HT1080 (cell line): Measurements from ENCODE around the gene SLC9A1. TPM values are rescaled to one million over a fixed set of nuclear protein-coding genes. Genes with fewer than 3 reads are reported as not detected.

Experiments
- DNase-seq: peaks from one replicate; pipeline ENCODE4 v3.0.0-alpha.2; 2015; ENCODE audit warnings: low read depth
- total RNA-seq: library from RNA; depleted of rRNA; stranded (reverse); fragments of >200 nt; shearing (Covaris generic); gene quantifications from 2 replicates; pipeline ENCODE4 v1.2.3, GENCODE V29; 2014; rRNA removed

The SLC9A1 gene
- total RNA-seq, 1 experiment from 2014 or later, result 13.1 TPM

- no peak for DNase-seq
Measured at GRCh38 chr1:27077968-27078367, 77.0 kb downstream of the SLC9A1 start.

DNA sequence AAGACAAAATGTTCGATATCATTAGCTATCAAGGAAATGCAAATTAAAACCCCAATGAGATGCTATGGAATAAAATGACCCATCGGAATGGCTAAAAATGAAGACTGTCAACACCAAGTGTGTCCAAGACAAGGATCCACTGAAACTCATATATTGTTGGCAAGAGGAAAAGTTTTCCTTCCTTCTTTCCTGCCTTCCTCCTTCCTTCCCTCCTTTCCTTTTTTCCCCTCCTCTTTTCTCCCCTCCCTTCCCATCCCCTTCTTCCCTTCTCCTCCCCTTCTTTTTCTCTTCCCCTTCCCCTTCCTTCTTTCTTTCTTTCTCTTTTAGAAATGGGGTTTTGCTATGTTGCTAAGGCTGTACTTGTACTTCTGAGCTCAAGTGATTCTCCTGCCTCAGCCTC, 78.1 kb downstream of the SLC9A1 start:
- DNase-seq, result no peak

GRCh38 chr1:27074175-27074780, 80.6 kb downstream of the SLC9A1 start:
- DNase-seq, result peak; percentile 60

- DNase-seq, result no peak
Measured at GRCh38 chr1:27071049-27071416, 83.9 kb downstream of the SLC9A1 start.

DNA sequence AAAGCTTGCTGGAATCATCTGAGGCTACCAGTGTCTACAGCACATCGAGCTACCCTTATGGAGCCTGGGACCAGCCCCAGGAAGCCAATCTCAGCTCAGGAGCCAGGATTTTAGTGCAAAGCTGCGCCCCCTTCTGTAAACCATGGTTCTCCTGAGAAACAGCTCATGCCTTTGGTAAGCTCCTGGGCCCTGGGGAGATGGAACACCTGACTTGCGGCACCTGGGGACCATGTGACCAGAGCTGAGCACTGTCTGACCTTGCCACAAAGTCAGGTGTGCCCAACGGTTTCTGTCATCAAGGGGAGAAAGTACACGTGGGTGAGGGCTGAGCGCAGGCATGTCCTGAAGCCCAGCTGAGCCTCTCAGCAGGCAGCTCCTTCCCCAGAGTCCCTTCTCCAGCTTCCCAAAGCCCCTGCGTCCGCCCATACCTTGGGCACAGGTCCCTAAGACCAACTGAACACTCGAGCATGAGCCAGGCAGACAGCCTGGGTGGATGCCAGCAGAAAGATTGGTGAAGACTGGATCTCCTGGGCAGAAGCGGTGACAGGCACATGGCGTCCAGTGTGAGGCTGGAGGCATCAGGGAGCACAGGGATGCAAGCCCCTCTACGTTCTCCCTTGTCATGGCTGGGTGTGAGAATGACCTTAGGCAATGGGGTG, 84.4 kb downstream of the SLC9A1 start:
- no peak for DNase-seq

- no peak for DNase-seq
Measured at GRCh38 chr1:27068922-27069321, 86.0 kb downstream of the SLC9A1 start.

DNA sequence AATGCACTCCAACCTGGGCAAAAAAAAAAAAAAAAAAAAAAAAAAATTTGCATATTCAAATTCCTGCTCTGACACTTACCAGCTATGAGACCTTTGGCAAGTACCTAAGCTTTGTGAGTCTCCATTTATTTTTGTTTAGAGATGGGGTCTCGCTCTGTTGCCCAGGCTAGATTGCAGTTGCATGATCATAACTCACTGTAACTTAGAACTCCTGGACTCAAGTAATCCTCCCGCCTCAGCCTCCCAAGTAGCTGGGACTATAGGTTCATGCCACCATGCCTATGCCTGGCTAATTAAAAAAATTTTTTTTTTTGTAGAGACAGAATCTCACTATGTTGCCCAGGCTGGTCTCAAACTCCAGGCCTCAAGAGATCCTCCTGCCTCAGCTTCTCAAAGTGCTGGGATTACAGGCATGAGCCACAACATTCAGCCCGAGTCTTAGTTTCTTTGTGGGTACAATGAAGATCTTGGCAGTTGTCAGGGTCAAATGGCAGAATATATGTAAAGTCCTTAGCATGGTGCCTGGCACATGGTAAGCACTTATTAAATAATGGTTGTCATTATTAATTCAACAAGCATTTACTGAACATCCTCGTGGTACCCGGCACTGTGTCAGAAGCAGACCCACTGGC, 88.8 kb downstream of the SLC9A1 start:
- no peak for DNase-seq

DNA sequence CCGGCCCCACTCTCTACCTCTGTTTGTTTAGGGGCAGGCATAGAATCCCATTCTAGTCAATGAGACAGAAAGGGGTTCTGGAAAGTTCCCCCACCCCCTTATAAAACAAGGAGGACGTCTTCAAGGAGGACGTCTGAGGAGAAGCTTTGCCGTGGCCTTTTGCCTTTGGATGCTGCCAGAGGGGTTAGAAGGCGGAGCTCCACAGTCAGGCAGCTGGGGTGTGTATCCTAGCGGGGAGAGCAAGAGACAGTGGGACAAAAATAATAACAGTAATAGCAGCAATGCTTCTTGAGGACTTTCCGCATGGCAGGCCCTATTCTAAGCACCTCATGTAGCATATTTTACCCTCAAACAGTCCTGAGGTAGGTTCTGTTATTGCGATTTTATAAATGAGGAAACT, 94.0 kb downstream of the SLC9A1 start:
- no peak for DNase-seq

GRCh38 chr1:27058966-27059669, 95.8 kb downstream of the SLC9A1 start:
- DNase-seq, result no peak

GRCh38 chr1:27057801-27058625, 96.9 kb downstream of the SLC9A1 start:
- DNase-seq, result no peak

- no peak for DNase-seq
Measured at GRCh38 chr1:27057389-27057788, 97.5 kb downstream of the SLC9A1 start.

DNA sequence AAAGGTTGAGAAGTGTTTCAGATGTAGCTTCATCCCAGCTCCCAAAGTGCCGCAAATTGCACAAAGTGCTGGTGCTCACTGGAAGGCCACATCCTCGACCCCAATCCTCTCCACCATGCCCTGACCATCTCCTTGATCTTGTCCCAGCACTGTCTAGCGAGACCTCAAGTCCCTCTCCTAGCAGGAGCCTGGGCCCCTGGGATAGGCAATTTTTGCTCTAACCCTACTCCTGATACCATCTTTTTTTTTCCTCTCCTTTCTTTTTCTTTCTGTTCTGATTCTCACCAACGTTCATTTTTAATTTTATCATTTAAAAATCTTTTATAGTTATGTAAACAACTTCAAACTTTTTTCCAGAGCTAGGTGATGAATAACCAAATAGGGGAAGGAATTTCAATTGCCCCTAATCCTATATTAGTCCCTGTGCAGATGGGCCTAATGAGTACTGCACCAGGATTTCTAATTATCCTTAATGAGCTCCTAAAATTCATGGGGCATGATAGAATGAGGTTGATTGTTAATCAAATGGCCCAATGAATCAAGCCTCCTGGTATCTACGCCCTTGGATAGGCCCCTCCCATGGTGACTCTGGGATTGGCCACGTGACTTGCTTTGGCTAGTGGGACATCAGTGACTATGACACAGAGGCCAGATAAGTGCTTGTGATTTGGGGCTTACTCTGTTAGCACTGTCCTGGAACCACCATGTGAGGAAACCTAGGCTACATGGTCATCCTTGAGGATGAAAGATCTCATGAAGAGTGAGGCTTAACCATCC, 100.8 kb downstream of the SLC9A1 start:
- DNase-seq, result no peak

DNA sequence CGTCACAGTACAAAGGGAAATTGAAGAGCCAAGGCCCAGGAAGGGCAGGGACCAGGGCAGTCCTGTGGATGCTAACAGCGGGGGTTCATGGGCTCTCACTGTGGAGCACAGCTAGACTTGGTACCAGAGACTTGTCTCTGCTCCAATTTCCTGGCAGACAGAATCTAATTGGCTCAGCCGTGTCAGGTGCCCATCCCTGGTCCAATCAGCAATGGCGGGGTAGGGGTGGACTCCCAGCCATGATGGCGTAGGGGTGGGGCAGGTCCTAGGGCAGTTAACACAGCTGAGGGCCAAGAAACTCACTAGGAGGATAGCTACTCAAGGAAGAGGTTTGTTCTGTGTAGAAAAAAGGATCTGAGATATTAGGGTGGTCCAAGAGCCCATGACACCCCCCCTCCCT, 102.4 kb downstream of the SLC9A1 start:
- DNase-seq, result no peak

- no peak for DNase-seq
Measured at GRCh38 chr1:27049607-27050006, 105.3 kb downstream of the SLC9A1 start.

GRCh38 chr1:27049100-27049499, 105.8 kb downstream of the SLC9A1 start:
- no peak for DNase-seq

Other genes with a start within 250 kb of the SLC9A1 start
- not detected in 2 replicates for gene NR0B2, start 241.2 kb downstream of the SLC9A1 start, total RNA-seq
- gene NUDC, start 233.4 kb downstream of the SLC9A1 start, total RNA-seq, result 142 and 182 TPM in 2 replicates
- not detected in 2 replicates for gene KDF1, start 194.7 kb downstream of the SLC9A1 start, total RNA-seq
- 15.2 and 18.9 TPM in 2 replicates for gene TRNP1, start 161.4 kb downstream of the SLC9A1 start, total RNA-seq
- 0.13 TPM in 1 of 2 replicates, not detected in the other for gene TENT5B, start 142.3 kb downstream of the SLC9A1 start, total RNA-seq
- 6.3 and 9.1 TPM in 2 replicates for gene WDTC1, start 79.5 kb upstream of the SLC9A1 start, total RNA-seq
- 61.1 and 75.0 TPM in 2 replicates for gene TMEM222, start 167.0 kb upstream of the SLC9A1 start, total RNA-seq
- 4.1 and 4.7 TPM in 2 replicates for gene SYTL1, start 186.9 kb upstream of the SLC9A1 start, total RNA-seq
- 7.9 and 8.3 TPM in 2 replicates for gene MAP3K6, start 211.8 kb upstream of the SLC9A1 start, total RNA-seq
- gene FCN3, start 219.7 kb upstream of the SLC9A1 start, total RNA-seq, result not detected in 2 replicates
- not detected in 2 replicates for gene CD164L2, start 228.2 kb upstream of the SLC9A1 start, total RNA-seq
- gene GPR3, start 237.5 kb upstream of the SLC9A1 start, total RNA-seq, result 2.7 and 2.8 TPM in 2 replicates